Measurements from ENCODE around the gene PAPPA2.

DNA sequence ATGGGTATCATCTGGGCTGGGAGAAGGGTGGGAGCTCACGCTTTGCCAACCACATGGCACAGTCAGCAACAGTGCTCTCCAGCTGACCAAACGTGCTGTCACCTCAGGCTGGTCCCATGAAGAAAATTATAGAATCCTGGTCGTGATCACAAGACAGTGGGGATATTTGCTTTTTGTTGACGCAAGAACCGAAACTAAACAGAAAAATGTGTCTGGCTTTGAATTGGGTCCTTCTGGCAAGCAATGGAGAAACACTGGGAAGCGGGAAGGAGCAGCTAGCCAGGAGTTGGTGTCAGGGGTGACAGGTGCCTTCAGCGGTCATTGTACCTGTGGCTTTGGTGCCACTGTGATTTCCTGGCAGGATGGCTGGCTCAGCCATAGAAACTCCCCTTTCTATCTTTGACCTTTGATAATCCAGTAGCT lies 304.8 kb downstream of the PAPPA2 start:
- no peak for TF ChIP-seq NCOA2 (IDR thresholded peaks at IDR 0.05; ENCODE audit: partially characterized antibody in 2 of 2)
- TF ChIP-seq CREB1 (IDR thresholded peaks at IDR 0.05), result no peak
- no peak for TF ChIP-seq CREB1 (CRISPR knock-in tag; IDR thresholded peaks at IDR 0.05)
- TF ChIP-seq, protein P1, sequence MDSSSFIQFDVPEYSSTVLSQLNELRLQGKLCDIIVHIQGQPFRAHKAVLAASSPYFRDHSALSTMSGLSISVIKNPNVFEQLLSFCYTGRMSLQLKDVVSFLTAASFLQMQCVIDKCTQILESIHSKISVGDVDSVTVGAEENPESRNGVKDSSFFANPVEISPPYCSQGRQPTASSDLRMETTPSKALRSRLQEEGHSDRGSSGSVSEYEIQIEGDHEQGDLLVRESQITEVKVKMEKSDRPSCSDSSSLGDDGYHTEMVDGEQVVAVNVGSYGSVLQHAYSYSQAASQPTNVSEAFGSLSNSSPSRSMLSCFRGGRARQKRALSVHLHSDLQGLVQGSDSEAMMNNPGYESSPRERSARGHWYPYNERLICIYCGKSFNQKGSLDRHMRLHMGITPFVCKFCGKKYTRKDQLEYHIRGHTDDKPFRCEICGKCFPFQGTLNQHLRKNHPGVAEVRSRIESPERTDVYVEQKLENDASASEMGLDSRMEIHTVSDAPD (CRISPR knock-in tag; IDR thresholded peaks at IDR 0.05), result no peak
- no peak for TF ChIP-seq ELF1 (tag; IDR thresholded peaks at IDR 0.05)
- TF ChIP-seq ZNF384 (IDR thresholded peaks at IDR 0.05; ENCODE audit: low read depth, low read length), result no peak
- TF ChIP-seq SMAD2 (IDR thresholded peaks at IDR 0.05; ENCODE audit: low read depth, low read length), result no peak
- no peak for TF ChIP-seq NBN (IDR thresholded peaks at IDR 0.05; ENCODE audit: low read depth)
- TF ChIP-seq, protein P2, sequence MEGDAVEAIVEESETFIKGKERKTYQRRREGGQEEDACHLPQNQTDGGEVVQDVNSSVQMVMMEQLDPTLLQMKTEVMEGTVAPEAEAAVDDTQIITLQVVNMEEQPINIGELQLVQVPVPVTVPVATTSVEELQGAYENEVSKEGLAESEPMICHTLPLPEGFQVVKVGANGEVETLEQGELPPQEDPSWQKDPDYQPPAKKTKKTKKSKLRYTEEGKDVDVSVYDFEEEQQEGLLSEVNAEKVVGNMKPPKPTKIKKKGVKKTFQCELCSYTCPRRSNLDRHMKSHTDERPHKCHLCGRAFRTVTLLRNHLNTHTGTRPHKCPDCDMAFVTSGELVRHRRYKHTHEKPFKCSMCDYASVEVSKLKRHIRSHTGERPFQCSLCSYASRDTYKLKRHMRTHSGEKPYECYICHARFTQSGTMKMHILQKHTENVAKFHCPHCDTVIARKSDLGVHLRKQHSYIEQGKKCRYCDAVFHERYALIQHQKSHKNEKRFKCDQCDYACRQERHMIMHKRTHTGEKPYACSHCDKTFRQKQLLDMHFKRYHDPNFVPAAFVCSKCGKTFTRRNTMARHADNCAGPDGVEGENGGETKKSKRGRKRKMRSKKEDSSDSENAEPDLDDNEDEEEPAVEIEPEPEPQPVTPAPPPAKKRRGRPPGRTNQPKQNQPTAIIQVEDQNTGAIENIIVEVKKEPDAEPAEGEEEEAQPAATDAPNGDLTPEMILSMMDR (IDR thresholded peaks at IDR 0.05 in 2 of 3, conservative IDR thresholded peaks at IDR 0.05 in 1 of 3; ENCODE audit: insufficient read depth in 2 of 3, low read depth in 1 of 3, low read length in 3 of 3), result no peak
- TF ChIP-seq JUND (IDR thresholded peaks at IDR 0.05; ENCODE audit: borderline replicate concordance, low read depth, low read length), result no peak
- TF ChIP-seq JUND (tag; IDR thresholded peaks at IDR 0.05; ENCODE audit: borderline replicate concordance, low read depth, low read length), result no peak
- no peak for TF ChIP-seq MEF2A (IDR thresholded peaks at IDR 0.05; ENCODE audit: control insufficient read depth, low read depth, low read length)
- no peak for TF ChIP-seq ZNF583 (CRISPR knock-in tag; IDR thresholded peaks at IDR 0.05)
- no peak for TF ChIP-seq ZFP1 (CRISPR knock-in tag; IDR thresholded peaks at IDR 0.05)
- TF ChIP-seq POU5F1 (IDR thresholded peaks at IDR 0.05; ENCODE audit: borderline replicate concordance, low read depth, low read length, partially characterized antibody), result no peak
- TF ChIP-seq TEAD4 (IDR thresholded peaks at IDR 0.05; ENCODE audit: low read length), result no peak
- TF ChIP-seq TEAD4 (CRISPR knock-in tag; IDR thresholded peaks at IDR 0.05; ENCODE audit: borderline replicate concordance), result no peak
